HepG2 (cell line): ENCODE measurements around the gene CA14. TPM values are rescaled to one million over a fixed set of nuclear protein-coding genes. Genes with fewer than 3 reads are reported as not detected.

Source experiments
- GATAD2A ChIP-seq: IDR thresholded peaks from 2 replicates; pipeline ENCODE4 v1.6.1; 2016
- NPAS2 ChIP-seq: sonication (generic); formaldehyde crosslinking; IDR thresholded peaks from 2 replicates; pipeline ENCODE4 v1.8.0; 2022; ENCODE audit warnings: mild to moderate bottlenecking, missing genetic modification reagents, borderline replicate concordance
- PCBP1 ChIP-seq: fragments of 200-400 bp; formaldehyde crosslinking; IDR thresholded peaks from 2 replicates; pipeline ENCODE4 v1.6.1; 2017; ENCODE audit warnings: mild to moderate bottlenecking, low read depth, low read length, borderline replicate concordance
- RBM39 ChIP-seq: fragments of 200-400 bp; formaldehyde crosslinking; IDR thresholded peaks from one replicate; pipeline ENCODE4 v1.6.1; 2018; ENCODE audit warnings: antibody characterized with exemption, mild to moderate bottlenecking, low read depth, low read length; ENCODE audit not compliant: poor library complexity, severe bottlenecking
- RFX5 ChIP-seq: IDR thresholded peaks from 2 replicates; pipeline ENCODE4 v1.6.1; 2011; ENCODE audit warnings: low read depth, low read length, improper control_type of control experiment
- RFXAP ChIP-seq: sonication (generic); formaldehyde crosslinking; IDR thresholded peaks from 2 replicates; pipeline ENCODE4 v1.4.0; 2020; ENCODE audit warnings: missing genetic modification reagents, borderline replicate concordance
- SOX6 ChIP-seq, 2 experiments: fragments of 450-650 bp in 1 of 2; sonication (generic) in 1 of 2; formaldehyde crosslinking in 1 of 2; IDR thresholded peaks; 2 replicates each; pipeline versions ENCODE4 v1.4.0 to v1.6.1; 2017 to 2020; ENCODE audit warnings: antibody characterized with exemption in 1 of 2, mild to moderate bottlenecking in 1 of 2, missing genetic modification reagents in 1 of 2
- SYNCRIP ChIP-seq: fragments of 200-400 bp; formaldehyde crosslinking; IDR thresholded peaks from 2 replicates; pipeline ENCODE4 v1.6.1; 2018; ENCODE audit warnings: mild to moderate bottlenecking, low read depth, low read length; ENCODE audit not compliant: insufficient read depth
- TAF1 ChIP-seq: sonication (generic); formaldehyde crosslinking; IDR thresholded peaks from 2 replicates; pipeline ENCODE4 v1.4.0; 2020; ENCODE audit warnings: missing genetic modification reagents
- ZBTB33 ChIP-seq: sonication (generic); formaldehyde crosslinking; IDR thresholded peaks from 2 replicates; pipeline ENCODE4 v1.4.0; 2020; ENCODE audit warnings: missing genetic modification reagents
- ZBTB7B ChIP-seq: sonication (generic); formaldehyde crosslinking; IDR thresholded peaks from 2 replicates; pipeline ENCODE4 v1.4.0; 2020; ENCODE audit warnings: missing genetic modification reagents
- ZHX2 ChIP-seq, 2 experiments: sonication (generic) in 1 of 2; formaldehyde crosslinking in 1 of 2; IDR thresholded peaks; 2 replicates each; pipeline versions ENCODE4 v1.6.1 to v1.9.0; 2014 to 2022; ENCODE audit warnings: antibody characterized with exemption in 1 of 2, borderline replicate concordance in 1 of 2, inconsistent platforms in 1 of 2, low read depth in 1 of 2, missing genetic modification reagents in 1 of 2
- ZNF562 ChIP-seq: sonication (generic); formaldehyde crosslinking; IDR thresholded peaks from 2 replicates; pipeline ENCODE4 v1.8.0; 2022; ENCODE audit warnings: missing genetic modification reagents, borderline replicate concordance
- ZSCAN5A ChIP-seq: sonication (generic); formaldehyde crosslinking; IDR thresholded peaks from 2 replicates; pipeline ENCODE4 v1.8.0; 2022; ENCODE audit warnings: mild to moderate bottlenecking, missing genetic modification reagents, borderline replicate concordance
- polyA plus RNA-seq, 8 experiments: library from polyadenylated mRNA; depleted of rRNA in 3 of 8; stranded (reverse) in 7 of 8; unstranded in 1 of 8; fragments of >200 nt; fragmentation: Illumina TruSeq in 4 of 8; extraction: Trizol in 4 of 8; gene quantifications; 2 replicates each; pipeline versions ENCODE4 v1.2.1 to v1.2.3, GENCODE V29; 2011 to 2016; ENCODE audit warnings: low read depth in 4 of 8, missing spikeins in 1 of 8, mixed read lengths in 1 of 8; ENCODE audit not compliant: insufficient read depth in 1 of 8
- total RNA-seq, 5 experiments: library from RNA; depleted of rRNA; stranded (reverse); fragments of >200 nt; fragmentation: Illumina TruSeq; extraction: Trizol; gene quantifications; 2 replicates each; pipeline ENCODE4 v1.2.3, GENCODE V29; 2016; ENCODE audit warnings: low read depth in 1 of 5
- TF ChIP-seq, protein P1 (sequence below): sonication (generic); formaldehyde crosslinking; IDR thresholded peaks from 2 replicates; pipeline ENCODE4 v1.5.1; 2020; ENCODE audit warnings: missing genetic modification reagents, mild to moderate bottlenecking, borderline replicate concordance

CA14 gene
- total and polyA plus RNA-seq, 2 of the 13 experiments (the other 11 are each of a cell fraction or from before 2014, with no cell fraction given), result 2.4 to 8.5 TPM

DNA sequence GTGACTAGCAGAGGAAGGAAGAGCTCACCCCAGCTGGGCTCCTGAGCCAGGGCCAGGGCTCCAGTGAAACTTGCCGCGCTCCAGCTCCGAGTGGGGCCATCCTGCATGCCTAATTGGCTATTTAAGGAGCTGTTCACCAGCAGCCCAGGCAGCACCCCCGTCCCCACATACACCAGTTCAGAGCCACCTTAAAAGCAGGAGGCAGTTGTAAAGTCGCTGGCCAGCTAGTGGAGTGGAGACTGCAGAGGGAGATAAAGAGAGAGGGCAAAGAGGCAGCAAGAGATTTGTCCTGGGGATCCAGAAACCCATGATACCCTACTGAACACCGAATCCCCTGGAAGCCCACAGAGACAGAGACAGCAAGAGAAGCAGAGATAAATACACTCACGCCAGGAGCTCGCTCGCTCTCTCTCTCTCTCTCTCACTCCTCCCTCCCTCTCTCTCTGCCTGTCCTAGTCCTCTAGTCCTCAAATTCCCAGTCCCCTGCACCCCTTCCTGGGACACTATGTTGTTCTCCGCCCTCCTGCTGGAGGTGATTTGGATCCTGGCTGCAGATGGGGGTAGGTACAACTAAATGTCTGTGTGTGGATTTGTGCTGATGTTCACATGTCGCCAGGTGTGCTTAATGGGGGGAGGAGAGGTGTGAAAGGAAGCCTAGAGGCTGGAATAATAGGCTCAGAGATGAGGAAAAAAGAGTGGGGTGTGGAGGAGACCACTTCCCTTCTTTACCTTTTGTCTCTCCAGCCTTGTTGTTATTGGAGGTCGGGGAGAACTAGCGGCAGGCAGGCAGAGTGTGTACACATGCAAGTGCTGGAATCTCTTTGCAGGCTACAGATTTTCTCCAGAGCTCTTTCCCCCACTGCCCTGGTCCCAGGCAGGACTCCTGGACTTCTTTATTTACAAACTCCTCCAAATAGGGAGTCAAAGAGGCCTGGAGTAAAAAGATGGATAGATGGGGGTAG, at the start of gene CA14 (continued):
- TF ChIP-seq, protein P1, sequence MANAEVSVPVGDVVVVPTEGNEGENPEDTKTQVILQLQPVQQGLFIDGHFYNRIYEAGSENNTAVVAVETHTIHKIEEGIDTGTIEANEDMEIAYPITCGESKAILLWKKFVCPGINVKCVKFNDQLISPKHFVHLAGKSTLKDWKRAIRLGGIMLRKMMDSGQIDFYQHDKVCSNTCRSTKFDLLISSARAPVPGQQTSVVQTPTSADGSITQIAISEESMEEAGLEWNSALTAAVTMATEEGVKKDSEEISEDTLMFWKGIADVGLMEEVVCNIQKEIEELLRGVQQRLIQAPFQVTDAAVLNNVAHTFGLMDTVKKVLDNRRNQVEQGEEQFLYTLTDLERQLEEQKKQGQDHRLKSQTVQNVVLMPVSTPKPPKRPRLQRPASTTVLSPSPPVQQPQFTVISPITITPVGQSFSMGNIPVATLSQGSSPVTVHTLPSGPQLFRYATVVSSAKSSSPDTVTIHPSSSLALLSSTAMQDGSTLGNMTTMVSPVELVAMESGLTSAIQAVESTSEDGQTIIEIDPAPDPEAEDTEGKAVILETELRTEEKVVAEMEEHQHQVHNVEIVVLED, result no peak
- TF ChIP-seq ZBTB7B (no peak), SOX6 (IDR thresholded peaks at IDR 0.05) (no peak), SOX6 (CRISPR knock-in tag; IDR thresholded peaks at IDR 0.05) (no peak), TAF1 (CRISPR knock-in tag) (no peak), RFX5 (no peak), ZSCAN5A (CRISPR knock-in tag) (no peak), NPAS2 (no peak), SYNCRIP (no peak), PCBP1 (no peak), ZNF562 (no peak), ZBTB33 (no peak), RFXAP (CRISPR knock-in tag) (no peak), RBM39 (no peak), GATAD2A (CRISPR knock-in tag) (no peak), ZHX2 (IDR thresholded peaks at IDR 0.05; ENCODE audit: low read depth) (no peak), ZHX2 (CRISPR knock-in tag; IDR thresholded peaks at IDR 0.05; ENCODE audit: borderline replicate concordance) (no peak)
